ENCODE measurements around the gene ZNF70. TPM values are rescaled to one million over a fixed set of nuclear protein-coding genes. Genes with fewer than 3 reads are reported as not detected.

Gene ZNF70
- total RNA-seq, result 10 to 100 TPM in 1 of 2 donors, 1 to 10 TPM in 1; 8.4 to 13.8 TPM

DNA sequence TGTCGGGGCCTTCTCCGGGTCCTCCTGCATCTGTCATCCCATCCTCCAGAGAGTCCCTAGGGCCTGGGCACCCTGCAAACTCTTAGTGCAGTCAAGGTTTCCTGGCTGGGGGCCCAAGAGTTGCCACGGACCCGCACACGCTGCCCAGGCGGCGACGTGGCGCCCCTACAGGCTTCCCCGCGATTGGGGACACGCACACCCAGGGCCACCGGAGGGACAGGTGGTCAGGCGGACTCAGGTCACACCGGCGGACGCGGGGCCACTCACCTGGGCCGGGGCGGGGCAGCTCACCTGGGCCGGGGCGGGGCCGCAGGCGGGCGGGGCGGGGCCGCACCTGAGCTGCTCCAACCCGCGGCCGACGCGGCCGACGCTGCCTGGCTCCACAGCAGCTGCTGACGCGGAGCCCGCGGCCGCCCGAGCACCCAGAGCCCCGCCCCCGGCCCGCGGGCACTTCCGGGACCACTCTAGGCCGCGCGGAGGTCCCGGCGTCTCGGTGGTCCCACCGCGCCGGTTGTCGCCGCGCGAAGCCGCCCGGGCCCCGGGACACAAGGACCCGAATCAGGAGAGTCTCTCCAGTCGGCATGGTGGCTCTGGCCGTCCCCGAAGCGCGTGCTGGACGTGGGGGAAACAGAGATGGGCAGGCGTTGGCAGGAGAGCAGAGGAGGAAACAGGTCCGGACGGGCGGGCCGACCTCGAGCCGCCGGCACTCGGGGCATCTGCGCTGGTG lies at the start of gene ZNF70:
Gene ZNF70, minus strand, starts transcription at position 399 of the 727 bp plus-strand sequence. CDS start 5,972 bp downstream, outside the sequence.
- peak; percentile 51 for DNase-seq (ENCODE audit: low spot score)
- H3K27ac ChIP-seq, result peak within 1 kb of the TSS; percentile 82 to 85
- peak within 1 kb of the TSS; percentile 90 for H3K4me3 ChIP-seq
- H3K36me3 ChIP-seq, result no peaks in the 10 kb centered on the region
- TF ChIP-seq, protein P1, sequence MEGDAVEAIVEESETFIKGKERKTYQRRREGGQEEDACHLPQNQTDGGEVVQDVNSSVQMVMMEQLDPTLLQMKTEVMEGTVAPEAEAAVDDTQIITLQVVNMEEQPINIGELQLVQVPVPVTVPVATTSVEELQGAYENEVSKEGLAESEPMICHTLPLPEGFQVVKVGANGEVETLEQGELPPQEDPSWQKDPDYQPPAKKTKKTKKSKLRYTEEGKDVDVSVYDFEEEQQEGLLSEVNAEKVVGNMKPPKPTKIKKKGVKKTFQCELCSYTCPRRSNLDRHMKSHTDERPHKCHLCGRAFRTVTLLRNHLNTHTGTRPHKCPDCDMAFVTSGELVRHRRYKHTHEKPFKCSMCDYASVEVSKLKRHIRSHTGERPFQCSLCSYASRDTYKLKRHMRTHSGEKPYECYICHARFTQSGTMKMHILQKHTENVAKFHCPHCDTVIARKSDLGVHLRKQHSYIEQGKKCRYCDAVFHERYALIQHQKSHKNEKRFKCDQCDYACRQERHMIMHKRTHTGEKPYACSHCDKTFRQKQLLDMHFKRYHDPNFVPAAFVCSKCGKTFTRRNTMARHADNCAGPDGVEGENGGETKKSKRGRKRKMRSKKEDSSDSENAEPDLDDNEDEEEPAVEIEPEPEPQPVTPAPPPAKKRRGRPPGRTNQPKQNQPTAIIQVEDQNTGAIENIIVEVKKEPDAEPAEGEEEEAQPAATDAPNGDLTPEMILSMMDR (IDR thresholded peaks at IDR 0.05), result peak; percentile 26
- no peaks in the 10 kb centered on the region for H3K27me3 ChIP-seq (replicated peaks; ENCODE audit: insufficient read depth)
- H3K4me1 ChIP-seq (ENCODE audit: control insufficient read depth in 1 of 2, low read depth in 2 of 2), result peaks cover 0 to 18% of the 10 kb centered on the region in 2 donors
- no peaks in the 10 kb centered on the region for H3K9me3 ChIP-seq
- ATAC-seq (ENCODE audit: insufficient number of reproducible peaks, low FRiP score, low read depth), result peak; percentile 89

DNA sequence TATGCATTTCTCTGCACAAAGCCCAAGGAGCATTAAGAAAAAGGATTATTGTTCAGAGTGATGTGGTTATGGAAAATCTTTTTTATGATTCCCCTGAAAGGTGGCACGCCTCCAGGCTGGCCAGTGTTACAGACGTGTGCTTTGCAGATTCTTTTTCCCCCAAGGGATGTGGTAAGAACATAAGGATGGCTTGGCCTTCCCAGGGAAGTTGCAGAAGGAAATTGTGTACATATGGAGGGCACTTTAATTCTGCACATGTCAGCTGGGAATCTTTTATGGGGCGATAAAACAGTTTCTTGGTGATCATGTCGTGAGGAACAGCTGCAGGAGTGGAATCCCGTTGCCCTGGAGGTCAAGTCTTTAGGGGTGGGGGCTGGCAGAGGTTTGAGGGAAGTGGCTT lies 45.5 kb upstream of the ZNF70 start:
- Histone ChIP-seq H3K9me3 (no peaks in the 10 kb centered on the region), H3K27ac (no peak overlapping the region), H3K4me1 (ENCODE audit: control insufficient read depth in 1 of 2, low read depth in 2 of 2) (no peaks in the 10 kb centered on the region), H3K4me3 (no peak overlapping the region), H3K27me3 (replicated peaks; ENCODE audit: insufficient read depth) (no peaks in the 10 kb centered on the region), H3K36me3 (peaks cover 43% of the 10 kb centered on the region)
- ATAC-seq (ENCODE audit: insufficient number of reproducible peaks, low FRiP score, low read depth) (no peak), DNase-seq (ENCODE audit: low spot score) (no peak)
- TF ChIP-seq, protein P1 (IDR thresholded peaks at IDR 0.05), result no peak

DNA sequence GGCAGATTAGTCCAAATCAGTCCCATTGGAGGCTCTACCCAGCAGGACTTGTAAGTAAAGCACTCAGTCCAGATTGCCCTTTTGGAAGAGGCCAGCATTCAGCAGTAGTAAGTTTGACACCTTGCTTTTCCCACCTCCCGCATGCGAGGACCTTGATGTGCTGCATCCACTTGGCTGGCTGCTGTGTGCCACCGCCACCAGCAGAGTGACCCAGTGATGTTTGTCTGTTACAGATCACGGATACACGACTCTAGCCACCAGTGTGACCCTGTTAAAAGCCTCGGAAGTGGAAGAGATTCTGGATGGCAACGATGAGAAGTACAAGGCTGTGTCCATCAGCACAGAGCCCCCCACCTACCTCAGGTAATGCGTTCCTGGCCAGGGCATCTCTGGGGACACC lies 42.4 kb upstream of the ZNF70 start:
- Histone ChIP-seq H3K27me3 (replicated peaks; ENCODE audit: insufficient read depth) (no peaks in the 10 kb centered on the region), H3K9me3 (no peaks in the 10 kb centered on the region), H3K27ac (no peak overlapping the region), H3K4me1 (ENCODE audit: control insufficient read depth in 1 of 2, low read depth in 2 of 2) (peaks cover 3 to 15% of the 10 kb centered on the region in 2 donors), H3K36me3 (peaks cover 32% of the 10 kb centered on the region), H3K4me3 (no peak overlapping the region)
- DNase-seq (ENCODE audit: low spot score) (no peak), ATAC-seq (ENCODE audit: insufficient number of reproducible peaks, low FRiP score, low read depth) (no peak)
- TF ChIP-seq, protein P1 (IDR thresholded peaks at IDR 0.05), result no peak

DNA sequence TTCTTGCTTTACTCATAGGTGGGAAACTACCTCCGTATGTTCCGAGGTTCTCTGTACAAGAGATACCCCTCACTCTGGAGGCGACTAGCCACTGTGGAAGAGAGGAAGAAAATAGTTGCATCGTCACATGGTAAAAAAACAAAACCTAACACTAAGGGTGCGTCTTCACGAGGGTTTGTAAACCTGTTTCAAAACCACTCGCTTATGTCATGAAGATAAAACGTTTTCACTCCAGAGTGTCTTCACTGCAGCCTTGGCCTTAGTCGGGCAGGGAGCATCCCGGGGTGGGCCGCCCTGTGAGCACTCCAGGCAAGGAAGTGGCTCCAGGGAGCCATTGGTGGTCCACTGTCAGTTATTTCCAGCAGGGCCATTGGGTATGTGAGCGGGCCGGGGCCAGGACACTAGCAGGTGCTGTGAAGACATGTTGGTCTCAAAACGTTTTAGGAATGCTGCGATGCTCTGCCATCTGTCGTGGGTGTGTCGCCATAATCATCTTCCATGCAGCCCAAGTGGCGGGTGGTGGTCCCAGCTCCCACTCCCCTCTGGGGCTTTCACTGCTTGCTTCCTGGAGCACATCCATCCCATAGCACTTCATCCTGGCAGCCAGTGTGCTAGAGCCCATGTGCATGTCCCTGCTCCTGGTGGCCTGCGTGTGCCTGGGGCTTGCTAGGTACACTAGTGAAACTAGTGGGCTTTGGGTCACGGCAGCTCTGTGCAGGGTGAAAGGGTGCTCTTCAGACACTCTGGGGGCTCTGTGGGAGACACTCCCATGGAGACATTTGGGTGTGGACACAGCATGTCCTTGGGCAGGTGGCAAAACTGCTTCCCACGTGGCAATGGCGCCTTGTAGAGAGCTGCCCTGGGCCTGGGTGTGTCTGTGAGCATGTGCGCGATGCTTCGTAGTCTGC lies 41.1 kb upstream of the ZNF70 start:
- DNase-seq (ENCODE audit: low spot score) (no peak), ATAC-seq (ENCODE audit: insufficient number of reproducible peaks, low FRiP score, low read depth) (no peak)
- TF ChIP-seq, protein P1 (IDR thresholded peaks at IDR 0.05), result no peak
- Histone ChIP-seq H3K9me3 (no peaks in the 10 kb centered on the region), H3K4me1 (ENCODE audit: control insufficient read depth in 1 of 2, low read depth in 2 of 2) (peaks cover 11 to 24% of the 10 kb centered on the region in 2 donors), H3K4me3 (no peak overlapping the region), H3K27me3 (replicated peaks; ENCODE audit: insufficient read depth) (no peaks in the 10 kb centered on the region), H3K36me3 (peaks cover 32% of the 10 kb centered on the region), H3K27ac (no peak overlapping the region)
